ENCODE measurements around the gene UCP3.

UCP3 gene

GRCh38 chr11:73976451-73977151, 32.3 kb downstream of the UCP3 start:
- DNase-seq, result no peak

DNA sequence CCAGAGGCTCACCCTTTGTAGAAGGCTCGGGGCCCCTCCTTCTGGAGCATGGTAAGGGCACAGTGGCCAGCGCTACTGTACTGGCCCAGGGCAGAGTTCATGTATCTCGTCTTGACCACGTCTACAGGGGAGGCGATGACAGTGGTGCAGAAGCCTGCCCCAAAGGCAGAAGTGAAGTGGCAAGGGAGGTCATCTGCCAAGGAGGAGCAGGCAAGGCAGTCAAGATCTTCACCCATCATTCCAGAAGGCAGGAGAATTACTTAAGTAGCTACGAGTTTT, 33.5 kb downstream of the UCP3 start:
- no peak for DNase-seq

DNA sequence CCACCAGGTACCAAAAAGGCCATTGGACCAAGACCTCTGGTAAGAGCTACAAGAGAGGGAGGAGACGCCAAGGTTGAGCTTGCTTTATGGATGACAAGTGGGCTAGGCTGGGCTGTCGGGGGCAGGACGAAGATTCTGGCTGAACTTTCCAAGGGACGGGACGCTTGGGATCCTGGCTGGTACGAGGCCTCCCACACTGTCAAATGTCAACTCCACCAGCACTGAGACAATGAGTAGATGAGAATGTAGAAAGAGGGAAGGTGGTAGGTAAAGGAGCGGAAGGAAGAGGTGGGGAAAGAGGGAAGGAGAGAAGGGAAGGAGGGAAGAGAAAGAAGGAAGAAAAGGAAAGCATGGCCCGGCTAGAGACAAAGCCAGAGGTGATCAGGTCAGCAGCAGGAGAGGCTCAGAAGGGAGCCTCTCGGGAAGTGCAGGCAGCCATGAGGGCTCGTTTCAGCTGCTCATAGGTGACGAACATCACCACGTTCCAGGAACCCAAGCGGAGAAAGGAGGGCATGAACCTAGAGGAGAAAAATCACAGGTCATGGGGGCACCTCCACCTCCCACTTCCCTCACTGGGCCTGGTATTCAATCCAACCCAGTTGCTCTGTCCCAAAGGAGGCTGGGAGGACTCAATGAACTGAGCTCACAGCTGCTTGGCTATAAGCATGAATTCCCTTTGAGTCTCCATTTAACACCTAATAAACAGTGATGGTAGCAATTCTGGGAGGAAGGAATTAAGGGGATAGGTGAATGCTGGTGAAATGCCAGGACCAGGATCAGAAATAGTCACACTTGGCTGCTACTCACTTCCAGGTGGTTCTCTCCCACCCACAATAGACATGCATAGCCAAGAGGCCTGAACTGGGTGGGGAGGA, 34.0 kb downstream of the UCP3 start:
- no peak for DNase-seq

DNA sequence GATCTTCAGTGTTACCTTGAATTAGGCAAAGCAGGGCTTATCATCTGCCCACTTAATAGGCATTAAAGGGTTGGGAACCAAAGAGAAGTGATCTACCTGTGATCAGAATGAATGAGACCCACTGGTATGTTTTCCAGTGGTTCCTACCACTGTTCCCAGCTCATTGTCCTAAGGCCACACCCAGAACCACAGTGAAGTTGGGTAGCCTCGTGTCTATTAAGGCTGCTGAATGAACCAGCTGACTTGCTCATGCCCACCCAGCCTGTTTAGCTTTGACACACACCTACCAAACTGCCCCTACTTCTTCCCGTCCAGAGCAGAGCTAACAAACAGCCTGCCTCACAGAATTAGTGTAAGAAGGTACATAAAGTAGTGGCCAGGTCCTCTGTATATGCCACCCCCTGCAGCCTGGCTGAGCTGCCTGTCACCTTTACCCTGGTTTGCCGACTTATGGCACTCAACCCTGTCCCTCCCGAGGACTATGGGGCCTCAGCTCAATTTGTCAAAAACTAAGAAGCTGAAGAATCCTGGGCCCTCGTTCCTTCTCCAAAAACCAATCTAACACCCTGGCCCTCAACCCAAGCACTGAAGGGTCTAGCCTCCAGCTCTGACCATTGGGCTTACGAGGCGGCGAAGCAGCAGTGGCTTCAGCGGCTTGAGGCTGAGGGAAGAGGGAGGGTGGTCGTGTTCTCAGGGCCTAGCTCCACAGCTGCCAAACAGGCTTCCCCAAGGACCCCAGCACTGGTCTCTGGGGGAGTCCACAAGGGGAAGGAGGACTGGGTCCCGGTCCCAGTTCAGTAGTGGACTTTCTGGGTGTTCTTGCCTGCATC, 36.0 kb downstream of the UCP3 start:
- no peak for DNase-seq

GRCh38 chr11:73972187-73972586, 36.7 kb downstream of the UCP3 start:
- DNase-seq, result no peak

GRCh38 chr11:73971175-73971719, 37.6 kb downstream of the UCP3 start:
- no peak for DNase-seq

GRCh38 chr11:73969991-73970800, 38.7 kb downstream of the UCP3 start:
- DNase-seq, result no peak

DNA sequence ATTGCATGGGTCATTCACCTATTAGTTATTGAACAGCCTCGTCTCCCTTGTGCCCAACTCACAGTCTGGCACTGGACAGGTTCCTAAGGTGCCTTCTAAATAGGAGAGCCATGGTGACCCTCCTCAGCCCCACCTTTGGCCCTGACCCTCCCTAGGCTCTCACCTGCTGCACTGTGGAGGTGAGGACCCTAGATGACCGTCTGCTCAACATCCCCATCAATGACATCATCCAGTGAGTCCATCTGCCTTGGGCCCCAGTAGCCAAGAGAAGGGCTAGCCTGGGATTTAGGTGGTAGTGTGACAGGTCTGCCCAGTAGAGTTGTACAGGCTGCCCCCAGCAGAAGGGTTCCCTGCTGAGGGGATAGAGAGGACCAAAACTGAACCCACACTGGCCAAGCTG, 39.8 kb downstream of the UCP3 start:
- no peak for DNase-seq

DNA sequence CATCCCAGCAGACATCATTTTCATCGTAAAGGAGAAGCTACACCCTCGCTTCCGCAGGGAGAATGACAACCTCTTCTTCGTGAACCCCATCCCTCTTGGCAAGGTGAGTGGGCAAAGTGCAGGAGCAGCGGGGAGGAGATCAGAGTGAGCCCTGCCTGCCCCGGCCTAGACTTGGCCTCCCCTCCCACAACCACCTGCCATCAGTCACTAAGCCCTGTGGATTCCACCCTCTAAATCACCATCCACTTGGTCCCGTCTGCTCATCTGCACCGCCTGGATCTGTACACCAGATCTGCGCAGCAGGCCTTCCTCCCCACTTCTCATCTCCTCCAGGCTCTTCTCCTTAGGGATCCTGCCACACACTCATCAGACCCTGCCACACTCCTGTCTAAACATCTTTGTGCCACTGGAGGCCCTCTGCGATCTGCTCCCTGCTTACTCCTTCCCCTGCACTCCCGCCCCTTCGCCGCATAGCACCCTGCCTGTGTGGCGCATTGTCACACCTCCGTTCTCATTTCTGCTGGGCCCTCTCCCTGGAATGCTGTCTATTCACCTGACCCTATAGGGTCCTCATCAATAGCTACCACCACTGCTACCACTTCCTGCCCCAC, 40.4 kb downstream of the UCP3 start:
- DNase-seq, result no peak

GRCh38 chr11:73965764-73966121, 43.1 kb downstream of the UCP3 start:
- no peak for DNase-seq

DNA sequence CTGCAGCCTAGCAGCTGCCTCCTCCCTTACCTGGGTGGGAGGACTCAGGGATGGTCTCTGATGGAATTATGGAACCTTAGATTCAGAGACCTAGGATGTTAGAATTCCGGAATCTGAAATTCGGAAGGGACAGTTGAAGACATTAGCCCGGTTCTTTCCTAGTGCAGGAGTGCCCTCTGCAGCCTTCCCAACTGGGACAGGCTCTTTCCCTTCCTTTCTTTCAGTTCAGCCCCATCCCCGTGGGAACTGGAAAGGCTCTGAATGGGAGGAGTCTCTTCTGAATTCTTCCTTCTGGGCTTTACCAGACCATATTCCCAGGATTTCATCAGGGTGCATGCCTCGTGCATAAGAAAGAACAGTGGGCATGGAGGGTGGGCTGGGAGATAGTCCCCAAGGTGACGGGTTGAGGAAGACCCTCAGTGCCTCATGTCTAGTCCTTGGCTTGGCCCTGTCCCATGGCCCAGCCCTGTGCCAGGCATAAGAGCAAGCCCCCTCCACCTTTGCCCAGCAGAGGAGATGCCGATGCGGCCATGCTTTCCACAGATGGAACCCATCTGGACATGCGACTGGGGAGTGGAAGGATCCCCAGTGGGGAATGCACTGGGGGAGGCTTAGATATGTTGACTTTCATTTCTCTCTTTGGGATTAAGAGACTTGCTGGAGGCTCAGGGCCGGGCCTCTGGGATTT, 43.7 kb downstream of the UCP3 start:
- DNase-seq, result no peak

GRCh38 chr11:73963861-73964260, 45.0 kb downstream of the UCP3 start:
- DNase-seq, result no peak

DNA sequence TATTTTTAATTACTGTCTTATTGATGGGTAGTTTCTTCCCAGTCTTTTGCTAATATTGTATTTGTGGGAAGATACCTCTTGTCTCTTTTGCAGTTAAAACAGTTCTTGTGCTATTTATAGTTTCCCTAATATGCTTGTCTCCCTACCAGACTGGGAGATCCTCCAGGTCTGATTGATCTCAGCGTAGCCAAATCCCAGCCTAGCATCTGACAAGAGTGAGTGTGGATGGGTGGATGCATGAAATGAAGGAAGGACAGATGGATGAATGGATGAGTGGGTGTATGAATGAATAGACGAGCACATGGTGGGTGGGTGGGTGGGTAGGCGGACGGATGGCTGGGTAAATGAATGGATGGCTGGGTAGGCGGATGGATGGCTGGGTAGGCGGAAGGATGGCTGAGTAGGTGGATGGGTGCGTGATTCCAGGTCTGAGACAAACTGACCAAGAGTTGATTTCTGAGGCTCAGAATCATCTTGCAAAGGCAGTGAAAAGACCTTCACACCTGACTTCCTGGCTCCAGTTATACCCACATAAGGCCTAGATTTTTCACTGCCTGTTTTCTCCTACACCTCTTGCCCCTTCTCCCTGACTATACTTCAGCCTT, 46.7 kb downstream of the UCP3 start:
- no peak for DNase-seq

DNA sequence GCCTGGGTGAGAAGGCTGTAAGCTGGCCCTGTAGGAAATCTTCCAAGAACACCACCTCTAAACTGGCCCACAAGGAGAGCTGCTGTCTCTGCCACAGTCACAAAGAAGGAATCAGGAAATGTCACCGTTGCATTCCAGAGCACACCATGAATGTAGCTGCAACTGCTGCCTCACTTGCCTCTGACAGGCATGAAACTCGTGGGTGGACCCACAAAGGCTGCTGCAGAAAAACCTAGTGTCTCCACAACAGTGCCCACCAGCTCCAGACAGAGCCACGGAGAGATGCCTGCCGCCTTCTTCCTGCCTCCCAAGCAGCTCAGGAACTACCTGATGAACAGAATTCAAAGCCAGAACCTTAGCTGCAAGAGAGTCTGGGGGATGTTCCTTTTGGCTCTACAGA, 47.6 kb downstream of the UCP3 start:
- DNase-seq, result no peak

DNA sequence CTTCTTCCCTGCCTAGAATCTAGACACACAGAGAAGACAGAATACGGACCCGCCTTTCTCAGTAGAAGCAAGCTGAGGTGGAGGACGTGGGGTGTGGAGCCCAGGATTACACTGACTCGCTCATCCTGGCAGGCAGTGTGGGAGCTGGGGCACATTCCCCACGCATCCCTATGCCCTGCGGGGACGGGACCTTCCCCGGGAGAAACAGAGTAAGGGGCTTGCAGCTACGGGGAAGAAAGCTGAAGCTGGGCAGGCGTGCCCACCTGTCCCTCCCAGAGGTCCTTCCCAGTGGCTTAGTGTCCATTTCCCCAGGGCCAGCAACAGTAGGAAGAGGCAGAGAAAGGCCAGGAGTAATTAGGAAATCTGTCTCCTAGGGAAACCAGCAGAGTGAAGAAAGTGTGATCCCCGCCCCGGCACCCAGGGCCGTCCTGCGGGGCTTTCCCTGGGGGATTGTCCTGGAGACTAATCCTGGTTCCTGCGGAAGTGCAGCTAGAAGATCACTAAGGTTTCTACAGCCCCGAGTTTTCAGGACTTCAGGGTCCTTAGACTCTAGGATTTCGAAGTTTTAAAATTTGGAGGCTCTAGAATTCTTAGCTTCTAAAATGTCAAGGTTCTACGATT, 50.3 kb downstream of the UCP3 start:
- no peak for DNase-seq

GRCh38 chr11:73957654-73958361, 51.1 kb downstream of the UCP3 start:
- DNase-seq, result no peak

- no peak for DNase-seq
Measured at GRCh38 chr11:73956876-73957653, 51.8 kb downstream of the UCP3 start.

DNA sequence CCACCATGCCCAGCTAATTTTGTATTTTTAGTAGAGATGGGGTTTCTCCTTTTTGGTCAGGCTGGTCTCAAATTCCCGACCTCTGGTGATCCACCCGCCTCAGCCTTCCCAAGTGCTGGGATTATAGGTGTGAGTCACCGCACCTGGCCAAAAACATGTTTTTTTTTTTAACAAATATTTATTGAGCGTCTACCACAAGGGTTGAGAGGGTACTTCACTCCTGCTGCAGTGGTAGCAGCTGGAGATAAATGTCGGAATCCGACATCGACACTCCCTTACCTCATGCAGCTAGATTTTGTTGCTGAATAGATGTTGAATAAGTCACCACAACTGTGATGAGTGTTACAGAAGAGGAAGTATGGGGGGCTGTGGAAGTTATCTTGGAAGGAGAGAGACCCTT, 57.1 kb downstream of the UCP3 start:
- DNase-seq, result no peak

All from effector CD8-positive, alpha-beta T cell (primary cell).